GM12891 (cell line): ENCODE measurements around the gene KIF6.

Experiments used
- DNase-seq: peaks from one replicate; pipeline ENCODE4 v3.0.0; 2011; ENCODE audit warnings: low spot score; ENCODE audit not compliant: insufficient read length
- FAIRE-seq: peaks from 2 replicates; lab custom pipeline; 2011; peaks lifted over from hg19 to GRCh38; lab: Jason Lieb, UNC
- PAX5 ChIP-seq: IDR thresholded peaks from 2 replicates; pipeline ENCODE4 v1.6.1; 2011; ENCODE audit warnings: low read length, moderate library complexity, mild to moderate bottlenecking; ENCODE audit not compliant: insufficient read depth, severe bottlenecking
- POLR2A ChIP-seq: IDR thresholded peaks from 2 replicates; pipeline ENCODE4 v1.6.1; 2011; ENCODE audit warnings: low read depth, low read length, control low read depth
- POLR2AphosphoS5 ChIP-seq: IDR thresholded peaks from 2 replicates; pipeline ENCODE4 v1.6.1; 2011; ENCODE audit warnings: low read depth, low read length, control low read depth
- POU2F2 ChIP-seq: IDR thresholded peaks from 2 replicates; pipeline ENCODE4 v1.6.1; 2011; ENCODE audit warnings: low read depth, mild to moderate bottlenecking, control low read depth, low read length, moderate library complexity
- SPI1 ChIP-seq: IDR thresholded peaks from 2 replicates; pipeline ENCODE4 v1.6.1; 2011; ENCODE audit warnings: low read depth, low read length, control low read depth
- TAF1 ChIP-seq: IDR thresholded peaks from 2 replicates; pipeline ENCODE4 v1.6.1; 2011; ENCODE audit warnings: low read depth, low read length, control low read depth

KIF6 gene

DNA sequence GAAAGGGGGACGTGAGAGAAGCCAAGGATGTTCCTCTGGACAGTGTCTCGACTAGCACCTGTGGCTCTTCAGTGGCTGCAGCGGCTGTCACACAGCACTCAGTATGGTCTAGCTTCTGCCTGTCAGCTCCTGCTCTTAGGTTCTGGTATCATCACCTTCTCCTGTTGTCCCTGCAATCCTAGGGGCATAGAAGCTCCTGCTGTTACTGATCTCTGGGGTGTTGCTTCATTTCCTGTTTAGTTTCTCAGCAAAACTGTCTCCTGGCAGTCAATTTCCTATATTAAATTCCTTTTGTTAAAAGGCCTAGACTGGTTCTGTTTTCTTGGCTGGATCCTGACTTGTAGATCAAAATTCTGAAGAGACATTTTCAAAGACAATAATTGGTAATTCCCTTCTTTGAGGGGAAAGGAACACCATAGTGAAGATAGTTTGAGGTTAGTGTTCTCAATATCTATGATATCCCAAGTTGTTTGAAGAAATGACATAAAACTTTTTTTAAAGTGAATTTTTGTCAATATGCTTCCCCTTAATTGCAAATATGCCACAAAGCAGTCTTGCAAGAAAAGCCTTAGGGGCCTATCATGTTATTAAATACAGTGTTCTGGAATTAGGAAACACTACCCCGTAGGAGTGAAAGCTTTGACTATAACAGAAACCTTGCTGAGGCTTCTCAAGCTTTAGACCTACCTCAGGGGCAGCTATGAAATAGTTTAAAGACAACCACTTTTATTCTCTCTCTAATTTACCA lies 148.5 kb downstream of the KIF6 start:
- DNase-seq (no peak), FAIRE-seq (no peak)
- TF ChIP-seq PAX5 = no peak
- TF ChIP-seq TAF1 = no peak
- no peak for TF ChIP-seq SPI1
- TF ChIP-seq POLR2AphosphoS5 = no peak
- no peak for TF ChIP-seq POU2F2
- TF ChIP-seq POLR2A = no peak

DNA sequence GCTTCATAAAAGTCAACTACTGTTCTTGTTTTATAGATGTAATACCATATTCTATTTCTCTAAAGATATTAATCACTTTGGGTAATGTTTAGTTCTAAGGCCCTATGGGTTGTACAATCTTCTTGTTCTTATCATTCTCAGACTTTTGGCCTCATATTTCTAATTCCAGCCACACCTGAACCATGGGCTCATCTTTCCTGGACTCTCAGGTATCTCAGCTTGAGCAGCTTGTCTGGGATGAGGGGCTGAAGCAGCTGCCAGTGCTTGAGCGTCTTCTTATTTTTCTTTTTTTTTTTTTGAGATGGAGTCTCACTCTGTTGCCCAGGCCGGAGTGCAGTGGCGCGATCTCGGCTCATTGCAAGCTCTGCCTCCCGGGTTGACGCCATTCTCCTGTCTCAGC lies 150.2 kb downstream of the KIF6 start:
- TF ChIP-seq POLR2AphosphoS5 = no peak
- TF ChIP-seq POLR2A = no peak
- no peak for TF ChIP-seq TAF1
- TF ChIP-seq SPI1 = no peak
- no peak for TF ChIP-seq PAX5
- TF ChIP-seq POU2F2 = no peak
- FAIRE-seq = no peak
- no peak for DNase-seq

DNA sequence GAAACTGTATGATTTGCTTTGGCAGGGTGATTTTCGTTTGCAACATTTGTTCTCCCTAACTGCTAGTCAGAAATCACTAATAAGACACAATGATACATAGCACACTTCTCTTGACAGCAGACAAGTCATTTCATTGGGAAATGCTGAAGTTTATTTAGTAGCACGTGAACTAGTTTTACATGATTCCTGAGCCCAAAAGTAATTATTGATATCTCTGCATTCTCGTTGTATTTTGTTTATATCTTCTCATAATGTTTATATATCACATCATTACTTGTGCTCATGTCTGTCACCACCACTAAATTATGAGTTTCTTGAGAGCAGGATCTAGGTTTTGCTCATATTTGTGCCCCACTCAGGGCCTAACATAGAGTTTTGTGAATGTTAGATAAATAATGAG lies 151.7 kb downstream of the KIF6 start:
- no peak for FAIRE-seq
- TF ChIP-seq POU2F2 = no peak
- no peak for TF ChIP-seq TAF1
- TF ChIP-seq PAX5 = no peak
- no peak for TF ChIP-seq POLR2AphosphoS5
- TF ChIP-seq SPI1 = no peak
- no peak for TF ChIP-seq POLR2A
- DNase-seq = no peak

DNA sequence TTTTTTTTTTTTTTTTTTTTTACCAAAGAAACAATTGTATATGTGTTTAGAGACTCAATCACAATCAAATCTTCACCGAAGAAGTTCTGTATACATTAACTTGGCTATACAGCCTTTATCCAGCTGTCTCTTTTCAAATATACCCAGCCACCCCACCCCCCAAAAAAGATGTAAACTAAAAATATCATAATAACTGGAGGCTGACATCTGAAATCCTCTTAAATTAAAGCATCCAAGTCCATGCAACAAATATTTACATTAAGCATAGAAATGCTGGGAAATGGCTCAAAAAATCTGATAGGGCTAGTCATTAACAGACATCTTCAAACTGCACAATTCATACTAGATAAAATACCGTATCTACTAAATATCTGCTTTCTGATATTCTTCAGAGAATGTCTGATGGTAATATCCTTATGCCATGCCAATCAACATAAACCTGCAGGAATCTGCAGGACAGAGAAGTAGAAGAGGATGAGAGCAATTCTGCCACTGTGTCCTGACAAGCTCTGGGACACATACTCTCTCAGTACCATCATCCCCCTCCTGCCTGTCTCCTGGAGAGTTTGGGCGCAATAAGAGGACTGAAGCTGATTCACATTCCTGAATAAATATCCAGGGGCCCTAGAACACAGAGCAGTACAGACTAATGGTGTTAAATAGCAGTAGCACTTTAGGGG lies 152.4 kb downstream of the KIF6 start:
- no peak for TF ChIP-seq SPI1
- TF ChIP-seq POLR2AphosphoS5 = no peak
- no peak for TF ChIP-seq POLR2A
- TF ChIP-seq PAX5 = no peak
- no peak for TF ChIP-seq TAF1
- no peak for TF ChIP-seq POU2F2
- DNase-seq (no peak), FAIRE-seq (no peak)

DNA sequence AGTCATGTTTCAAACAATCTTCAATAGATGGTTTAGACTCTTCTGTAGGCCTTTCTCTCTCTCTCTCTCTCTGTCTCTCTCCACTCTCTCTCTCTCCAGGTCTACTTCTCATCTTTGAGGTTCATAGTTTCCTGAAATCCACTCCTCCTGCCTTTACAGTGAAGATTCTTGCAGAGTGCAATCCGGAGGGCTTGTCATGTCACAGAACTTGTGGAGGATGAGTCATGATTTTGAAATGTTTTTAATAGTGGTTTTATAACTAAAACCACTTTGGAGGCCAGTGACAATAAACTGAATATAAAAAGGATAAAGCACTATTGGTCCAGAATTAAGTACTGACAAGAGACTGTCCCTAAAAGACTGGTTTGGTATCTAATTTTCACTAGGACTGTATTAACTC lies 156.3 kb downstream of the KIF6 start:
- TF ChIP-seq POLR2AphosphoS5 (no peak), PAX5 (no peak), SPI1 (no peak), POU2F2 (no peak), POLR2A (no peak), TAF1 (no peak)
- FAIRE-seq = no peak
- no peak for DNase-seq

DNA sequence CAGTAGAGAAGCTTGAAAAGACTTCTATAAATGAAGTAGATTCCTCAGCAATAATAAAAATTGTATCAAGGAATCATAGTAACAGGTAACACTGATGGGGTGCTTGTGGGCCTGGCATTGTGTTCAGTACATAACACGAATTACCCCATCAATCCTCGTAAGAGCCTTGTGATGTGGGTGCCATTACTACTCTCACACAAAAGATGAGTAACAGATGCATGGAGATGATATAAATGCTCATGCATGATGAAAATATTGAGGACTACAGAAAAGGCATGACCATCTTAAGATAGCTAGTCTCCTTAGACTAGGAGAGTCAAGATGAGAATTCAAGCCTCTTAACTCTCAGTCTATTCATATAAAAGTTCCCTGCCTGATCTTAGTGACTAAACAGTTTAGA lies 158.1 kb downstream of the KIF6 start:
- no peak for TF ChIP-seq SPI1
- no peak for TF ChIP-seq PAX5
- TF ChIP-seq POLR2AphosphoS5 = no peak
- no peak for TF ChIP-seq POLR2A
- TF ChIP-seq TAF1 = no peak
- TF ChIP-seq POU2F2 = no peak

DNA sequence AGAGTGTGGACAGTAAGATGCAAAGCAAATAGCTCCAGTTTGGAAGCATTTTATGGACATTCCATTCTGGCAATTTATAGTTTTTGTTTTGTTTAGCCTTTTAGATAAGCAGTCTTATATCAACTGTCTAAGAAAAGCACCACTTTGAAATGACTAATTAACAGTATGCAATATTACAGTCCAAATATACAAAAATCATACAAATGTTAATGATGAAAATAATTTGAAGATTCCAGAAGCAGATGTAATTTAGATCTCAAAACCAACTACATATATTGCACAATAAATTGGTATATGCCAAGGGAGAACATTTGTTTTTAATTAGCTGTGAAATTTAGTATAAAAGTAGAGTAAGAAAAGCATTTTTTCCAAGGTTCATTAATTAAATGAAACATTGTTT lies 158.8 kb downstream of the KIF6 start:
- DNase-seq = no peak
- FAIRE-seq = no peak
- no peak for TF ChIP-seq POLR2A
- no peak for TF ChIP-seq POU2F2
- no peak for TF ChIP-seq SPI1
- no peak for TF ChIP-seq POLR2AphosphoS5
- no peak for TF ChIP-seq TAF1
- TF ChIP-seq PAX5 = no peak

More for the DNA sequence above, 158.1 kb downstream of the KIF6 start:
- DNase-seq (no peak), FAIRE-seq (no peak)

DNA sequence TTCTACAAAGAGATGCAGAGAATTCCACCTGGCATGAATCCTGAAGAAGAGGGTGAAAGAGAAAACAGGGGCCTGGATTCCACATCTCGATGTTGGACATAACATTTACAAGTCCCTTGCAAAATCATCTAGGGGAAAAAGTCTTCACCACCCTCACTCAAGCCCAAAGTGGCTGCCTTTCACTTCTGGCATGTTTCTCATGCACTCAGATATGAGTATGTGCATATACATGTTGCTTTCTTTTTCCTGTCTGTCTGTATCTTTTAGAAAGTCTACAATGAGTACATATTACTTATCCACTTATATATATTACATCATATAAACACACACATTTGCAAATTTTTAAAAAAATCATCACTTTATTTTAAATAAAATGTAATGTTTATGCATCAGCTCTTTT lies 159.3 kb downstream of the KIF6 start:
- no peak for FAIRE-seq
- no peak for DNase-seq
- TF ChIP-seq POLR2A (no peak), SPI1 (no peak), POLR2AphosphoS5 (no peak), PAX5 (no peak), POU2F2 (no peak), TAF1 (no peak)

DNA sequence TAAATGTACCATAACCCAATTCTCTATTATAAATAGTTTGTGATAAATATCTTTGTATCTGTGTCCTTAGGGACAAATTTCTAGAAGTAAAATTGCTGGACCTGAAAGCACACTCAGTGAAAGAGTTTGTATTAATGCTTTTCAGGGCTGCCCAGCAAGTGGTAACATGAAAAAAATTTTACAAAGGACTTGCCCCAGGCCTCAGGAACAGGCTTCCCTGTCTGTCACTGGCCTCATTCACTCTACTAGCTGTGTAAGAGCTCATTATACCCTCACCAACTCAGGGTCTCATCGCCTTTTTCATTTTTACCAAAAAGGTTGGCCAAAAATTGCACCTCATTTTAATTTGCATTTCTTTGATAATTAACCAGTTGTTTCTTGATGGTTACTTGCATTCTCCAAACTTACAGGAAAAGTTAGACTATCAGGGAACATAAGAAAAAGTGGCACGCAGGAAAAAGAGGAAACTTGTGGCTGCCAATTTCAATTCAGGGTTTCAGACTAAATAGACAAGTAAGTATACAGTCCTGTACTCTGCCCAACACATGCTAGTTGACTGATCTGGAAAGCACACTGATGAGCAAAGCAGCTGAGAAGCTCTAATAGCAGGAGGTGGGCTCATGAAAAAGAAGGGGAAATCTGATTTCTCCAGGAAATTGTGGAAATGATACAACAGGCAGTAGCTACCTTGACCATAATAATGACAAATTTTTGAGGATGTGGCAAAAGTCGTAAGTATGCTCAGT lies 161.5 kb downstream of the KIF6 start:
- FAIRE-seq (no peak), DNase-seq (no peak)
- TF ChIP-seq POLR2A (no peak), POU2F2 (no peak), POLR2AphosphoS5 (no peak), SPI1 (no peak), TAF1 (no peak), PAX5 (no peak)
